Fibroblast of upper back skin (primary cell): Measurements from ENCODE around the gene NXN.
"Not testable (repeated sequence)": the region's sequence is repeated elsewhere in the genome, so short reads cannot be mapped to it uniquely, and the experiment has no call there.

Experiments used
- DNase-seq: peaks from one replicate; pipeline ENCODE4 v3.0.0-alpha.2; 2013

Gene NXN

DNA sequence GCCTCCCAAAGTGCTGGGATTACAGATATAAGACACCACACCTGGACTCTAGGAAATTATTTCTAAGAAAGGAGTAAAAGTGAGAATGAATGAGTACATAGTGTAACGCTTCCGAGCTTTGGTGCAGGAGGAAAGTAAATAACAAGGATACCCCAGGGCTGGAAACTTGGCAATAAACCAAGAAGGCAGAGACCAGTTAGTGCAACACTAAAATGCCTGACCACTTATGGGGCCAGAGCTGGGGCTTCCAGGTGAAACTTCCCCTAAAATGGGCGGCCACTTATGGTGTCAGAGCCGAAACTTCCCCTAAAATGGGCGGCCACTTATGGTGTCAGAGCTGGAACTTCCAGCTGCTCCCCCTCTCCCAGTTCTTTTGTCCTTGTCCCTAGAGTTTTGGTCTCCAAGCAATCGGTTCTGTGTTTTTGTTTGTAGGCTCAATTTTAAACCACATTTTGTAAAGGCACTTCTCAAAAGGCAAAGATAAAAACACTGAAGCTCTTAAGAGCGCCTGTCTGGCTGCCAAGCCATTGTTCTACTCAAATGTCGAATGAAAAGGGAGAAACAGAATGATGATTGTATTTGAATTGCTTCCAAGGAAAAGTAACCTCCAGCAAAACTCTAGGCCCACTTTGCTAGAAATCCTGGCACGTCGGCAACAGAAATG lies 63.9 kb downstream of the NXN start:
- DNase-seq: peak; percentile 83

DNA sequence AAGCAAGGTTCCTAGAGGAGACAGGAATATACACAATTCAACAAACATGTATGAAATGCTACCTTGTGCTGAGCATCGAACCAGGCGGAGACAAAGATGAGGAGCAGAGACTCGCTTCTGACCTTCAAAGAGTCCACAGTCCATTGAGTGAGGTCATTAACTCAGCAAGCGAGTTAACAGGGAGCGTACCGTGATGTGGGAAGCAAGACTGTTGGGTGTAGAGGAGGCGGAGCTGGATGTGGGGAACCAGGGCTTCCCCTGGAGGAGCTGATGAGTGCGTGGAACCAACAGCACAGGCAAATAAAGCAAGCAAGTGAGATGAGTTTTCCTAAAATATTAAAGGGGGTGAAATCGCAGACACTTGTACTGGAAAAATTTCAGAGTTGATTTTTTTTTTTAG lies 65.0 kb downstream of the NXN start:
- no peak for DNase-seq

DNA sequence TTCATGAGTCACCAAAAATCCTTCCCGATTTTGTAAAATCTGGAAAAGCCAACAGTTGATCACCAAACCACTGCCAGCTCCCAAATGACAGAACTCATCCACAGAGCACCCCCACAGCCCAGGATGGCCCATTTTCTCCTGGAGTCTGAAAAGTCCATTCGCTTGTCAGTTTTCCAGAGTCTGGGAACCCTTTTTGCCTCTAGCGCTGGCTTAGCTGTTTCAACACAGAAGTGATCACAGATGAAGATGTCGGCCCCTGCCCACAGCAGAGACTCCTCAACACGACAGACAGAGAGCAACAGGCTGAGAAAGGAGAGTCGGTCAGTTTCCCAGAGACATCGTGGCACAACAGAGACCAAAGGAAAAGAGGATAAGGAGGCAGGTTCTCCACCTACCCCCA lies 66.4 kb downstream of the NXN start:
- no peak for DNase-seq

DNA sequence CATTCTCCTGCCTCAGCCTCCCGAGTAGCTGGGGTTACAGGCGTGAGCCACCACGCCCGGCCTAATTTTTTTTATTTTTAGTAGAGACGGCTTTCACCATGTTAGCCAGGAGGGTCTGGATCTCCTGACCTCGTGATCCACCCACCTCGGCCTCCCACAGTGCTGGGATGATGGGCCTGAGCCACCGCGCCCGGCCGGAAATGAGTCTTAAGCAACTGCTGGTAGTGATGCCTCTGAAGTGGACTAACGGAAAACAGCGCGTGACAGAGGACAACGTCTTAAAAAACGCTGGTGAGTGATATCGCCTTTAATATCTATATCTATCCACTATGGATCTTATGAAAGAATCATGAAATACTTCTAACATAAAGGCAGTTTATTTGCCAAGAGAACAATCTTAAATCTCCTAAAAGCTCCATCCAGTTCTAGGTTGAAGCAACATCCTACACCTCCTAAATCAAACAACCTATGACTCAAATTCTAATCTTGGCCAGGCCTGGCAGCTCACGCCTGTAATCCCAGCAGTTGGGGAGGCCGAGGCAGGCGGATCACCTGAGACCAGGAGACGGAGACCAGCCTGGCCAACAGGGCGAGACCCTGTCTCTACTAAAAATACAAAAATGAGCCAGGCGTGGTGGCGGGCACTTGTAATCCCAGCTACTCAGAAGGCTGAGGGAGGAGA lies 69.8 kb downstream of the NXN start:
- DNase-seq: peak; percentile 74

DNA sequence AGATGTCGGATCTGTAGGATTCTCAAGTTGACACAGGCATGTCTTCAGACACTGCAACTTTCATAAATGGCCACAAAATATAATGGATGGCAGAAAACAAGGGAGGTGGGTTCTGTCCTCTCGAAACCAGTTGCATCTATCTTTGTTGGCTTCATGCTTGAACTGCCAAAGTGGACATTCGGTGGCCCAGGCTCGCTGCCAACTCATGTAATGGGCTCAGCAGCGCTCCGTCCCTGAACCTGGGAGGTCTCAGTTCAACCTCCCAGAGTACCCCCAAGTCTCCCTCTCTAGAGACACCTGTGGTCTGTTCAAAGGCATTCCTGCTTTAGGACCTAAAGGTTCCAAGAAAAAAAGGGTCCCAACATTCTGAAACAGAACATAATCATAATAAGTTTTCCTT lies 71.9 kb downstream of the NXN start:
- DNase-seq: no peak

DNA sequence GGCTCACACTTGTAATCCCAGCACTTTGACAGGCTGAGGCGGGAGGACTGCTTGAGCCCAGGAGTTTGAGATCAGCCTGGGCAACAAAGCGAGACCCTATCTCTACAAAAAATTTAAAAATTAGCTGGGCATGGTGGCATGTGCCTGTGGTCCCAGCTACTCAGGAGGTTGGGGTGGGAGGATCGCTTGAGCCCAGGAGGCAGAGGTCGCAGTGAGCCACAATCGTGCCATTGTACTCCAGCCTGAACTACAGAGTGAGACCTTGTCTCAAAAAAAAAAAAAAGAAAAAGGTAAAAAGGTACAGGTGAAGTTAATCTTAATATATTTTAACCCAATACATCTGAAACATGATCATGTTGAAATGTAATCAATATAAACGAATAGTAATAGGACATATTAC lies 73.9 kb downstream of the NXN start:
- DNase-seq: not testable (repeated sequence)

DNA sequence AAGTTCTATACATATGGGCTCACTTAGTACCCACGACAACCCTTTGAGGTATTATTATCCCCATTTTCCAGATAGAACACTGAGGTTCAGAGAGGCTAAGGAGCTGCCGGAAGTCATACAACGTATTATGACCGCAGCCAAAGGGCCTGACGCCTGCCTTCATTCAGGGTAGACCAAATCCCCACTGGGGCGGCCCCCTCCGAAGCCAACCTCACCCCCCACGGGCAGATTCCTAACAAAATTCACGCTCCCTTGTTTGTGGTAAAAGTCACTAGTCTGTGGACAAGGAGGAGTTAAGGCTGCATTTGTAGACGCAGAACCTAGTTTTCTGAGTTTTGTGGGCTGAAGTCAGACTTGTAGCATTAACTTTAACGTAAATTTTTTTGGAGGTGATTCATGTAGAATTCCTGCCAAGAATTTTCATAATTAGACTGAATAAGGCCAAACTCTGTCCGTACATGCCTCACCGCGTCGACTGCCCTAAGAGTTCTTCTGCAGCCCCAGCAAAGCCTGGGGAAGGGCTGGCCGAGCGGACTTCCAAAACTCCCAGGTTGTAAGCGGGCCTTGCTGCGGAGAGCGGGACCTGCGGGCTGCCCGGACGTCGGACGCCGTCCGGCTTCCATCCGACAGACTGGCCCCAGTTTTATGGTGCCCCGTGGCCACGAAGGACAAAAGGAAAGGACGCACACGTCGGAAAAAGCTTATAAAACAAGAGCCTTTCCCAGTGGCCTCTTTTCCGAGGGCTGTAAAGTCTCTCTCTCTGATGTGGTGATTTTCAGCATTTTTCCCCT lies 75.7 kb downstream of the NXN start:
- peak; percentile 98 for DNase-seq

DNA sequence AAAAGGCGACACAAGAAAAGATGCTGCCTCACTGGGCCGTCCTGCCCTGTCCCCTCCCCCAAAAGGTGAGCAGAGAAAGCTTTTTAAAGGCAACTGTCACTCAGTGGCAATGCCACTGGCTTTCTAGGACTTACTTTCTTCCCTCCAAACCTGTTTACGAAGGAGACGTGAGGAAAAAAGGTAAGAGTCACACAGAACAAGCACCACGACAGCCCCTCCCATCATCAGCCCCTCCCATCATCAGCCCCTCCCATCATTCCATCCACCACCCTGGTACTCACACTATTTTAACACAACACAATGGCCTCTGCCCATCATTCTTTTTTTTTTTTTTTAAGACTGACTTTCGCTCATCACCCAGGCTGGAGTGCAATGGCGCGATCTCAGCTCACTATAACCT lies 77.1 kb downstream of the NXN start:
- no peak for DNase-seq

DNA sequence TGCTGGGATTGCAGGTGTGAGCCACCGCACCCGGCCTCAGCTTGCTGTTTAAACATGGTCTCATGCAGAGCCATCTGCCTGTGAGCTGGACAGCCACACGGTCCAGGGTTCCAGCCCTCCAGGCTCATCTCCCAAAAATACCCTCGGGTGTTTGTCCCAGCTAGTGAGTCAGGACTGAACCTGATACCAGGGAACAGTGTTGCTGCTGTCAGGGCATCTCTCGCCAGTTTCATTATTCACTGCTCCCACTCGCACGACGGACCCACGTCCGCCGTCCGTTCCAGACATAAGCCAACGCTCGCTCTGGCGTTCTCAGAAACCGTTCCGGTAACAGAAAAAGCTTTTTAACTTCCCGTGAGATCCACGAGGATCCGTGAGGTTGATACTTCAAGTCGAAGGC lies 77.6 kb downstream of the NXN start:
- no peak for DNase-seq

DNA sequence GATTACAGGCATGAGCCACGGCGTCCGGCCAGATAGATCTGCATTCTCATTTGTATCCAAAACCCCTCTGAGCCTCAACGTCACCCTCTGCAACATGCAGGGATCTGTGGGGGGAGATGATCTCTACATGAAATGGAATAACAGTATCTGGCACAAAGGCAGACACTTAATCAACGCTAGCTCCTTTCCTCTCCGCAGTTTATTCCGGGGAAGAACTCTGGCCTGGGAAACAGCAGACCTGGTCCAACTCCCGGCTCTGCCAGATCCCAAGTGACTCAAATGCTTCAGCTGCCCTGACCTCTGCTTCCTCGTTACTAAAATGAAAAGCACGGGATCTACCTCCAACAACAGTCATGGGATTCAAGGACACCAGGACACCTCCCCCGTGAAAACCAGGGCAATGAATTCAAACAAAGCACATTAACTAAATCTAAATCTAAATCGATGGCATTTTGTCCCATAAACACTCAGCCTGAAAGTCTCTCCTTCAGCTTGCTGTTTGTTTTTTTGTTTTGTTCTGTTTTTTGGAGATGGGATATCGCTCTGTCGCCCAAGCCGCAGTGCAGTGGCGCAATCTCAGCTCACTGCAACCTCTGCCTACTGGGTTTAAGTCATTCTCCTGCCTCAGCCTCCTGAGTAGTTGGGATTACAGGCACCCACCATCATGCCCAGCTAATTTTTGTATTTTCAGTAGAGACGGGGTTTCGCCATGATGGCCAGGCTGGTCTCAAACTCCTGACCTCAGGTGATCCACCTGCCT lies 78.2 kb downstream of the NXN start:
- DNase-seq: peak; percentile 62

DNA sequence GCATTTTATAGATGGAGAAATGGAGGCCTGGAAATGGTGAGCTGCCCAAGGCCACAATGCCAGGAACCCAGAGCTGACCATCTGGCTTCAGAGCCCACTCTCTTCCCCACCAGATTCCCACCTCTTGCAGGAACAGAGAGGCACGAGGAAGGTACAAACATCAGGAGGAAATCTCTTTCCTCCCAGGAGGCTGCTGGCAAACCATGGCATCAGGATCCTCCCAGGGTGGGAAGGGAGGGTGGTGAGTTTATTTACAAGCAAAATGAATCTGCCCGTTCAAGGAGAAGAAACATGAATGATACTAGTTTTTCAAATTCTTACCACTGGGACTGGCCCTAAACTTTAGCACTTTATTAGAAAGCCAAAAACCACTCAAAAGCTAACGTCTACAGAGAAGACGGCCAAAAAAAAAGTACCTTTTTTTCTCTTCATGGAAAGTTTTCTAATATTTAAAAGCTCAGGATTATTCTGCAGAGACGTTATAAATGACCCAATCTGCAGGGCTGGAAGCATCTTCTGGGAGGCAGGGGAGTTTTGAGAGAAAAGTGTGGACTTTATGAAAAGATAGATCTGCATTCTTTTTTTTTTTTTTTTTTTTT lies 79.1 kb downstream of the NXN start:
- DNase-seq: no peak

DNA sequence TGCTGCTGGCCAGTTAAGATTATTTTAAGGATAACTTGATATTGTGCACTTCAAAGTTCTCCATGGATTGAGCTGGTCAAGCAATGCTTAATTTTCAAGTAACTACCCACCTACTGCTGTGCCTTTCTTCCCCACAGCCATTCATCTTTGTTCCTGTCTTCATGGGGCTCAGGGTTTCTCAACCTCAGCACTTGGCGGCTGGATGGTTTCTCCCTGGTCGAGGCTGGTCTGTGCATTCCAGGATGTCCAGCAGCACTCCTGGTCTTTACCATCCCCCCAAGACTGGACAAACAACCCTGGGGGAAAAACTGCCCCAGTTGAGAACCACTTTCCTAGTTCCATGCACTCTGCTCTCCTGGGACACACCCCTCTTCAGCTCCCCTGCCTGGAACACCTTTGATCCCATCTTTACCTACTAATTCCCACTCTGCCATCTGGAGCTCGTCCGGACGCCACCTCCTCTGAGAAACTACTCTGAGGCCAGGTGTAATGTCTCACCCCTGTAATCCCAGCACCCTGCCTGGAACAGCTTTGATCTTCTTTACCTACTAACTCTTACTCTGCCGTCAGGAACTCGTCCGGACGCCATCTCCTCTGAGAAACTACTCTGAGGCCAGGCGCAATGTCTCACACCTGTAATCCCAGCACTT lies 81.5 kb downstream of the NXN start:
- DNase-seq: no peak

DNA sequence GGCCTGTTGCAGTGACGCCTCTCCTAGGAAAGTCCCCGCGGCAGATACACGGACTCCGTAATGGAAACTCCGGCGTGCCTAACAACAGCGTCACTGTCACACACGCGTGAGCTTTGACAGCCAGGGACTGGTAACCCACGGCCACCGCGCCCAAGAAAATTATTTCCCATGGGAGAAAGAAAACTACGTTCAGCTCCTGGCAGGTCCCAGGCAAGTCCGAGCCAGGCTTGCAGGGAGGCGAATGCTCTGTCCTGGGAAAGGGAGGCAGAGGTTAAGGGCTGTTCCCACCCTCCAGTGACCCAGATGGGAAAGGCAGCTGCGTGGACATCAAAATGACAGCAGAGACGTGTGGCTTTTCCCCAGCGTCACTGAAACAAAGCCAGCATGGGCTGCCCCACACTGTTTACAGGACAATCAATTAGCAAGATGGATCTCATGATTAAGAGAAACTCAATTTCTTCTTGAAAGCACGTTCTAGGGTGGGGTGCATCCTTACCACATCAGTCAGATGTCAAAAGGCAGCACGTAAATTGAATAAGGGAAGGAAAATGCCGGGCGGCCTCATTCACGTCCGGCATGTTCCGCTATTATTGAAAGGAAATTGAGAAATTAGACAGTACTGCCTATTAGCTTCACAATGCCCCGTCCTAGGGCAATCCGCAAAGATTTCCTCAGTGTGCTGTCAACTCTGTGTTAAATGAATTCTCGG lies 82.5 kb downstream of the NXN start:
- DNase-seq: no peak

DNA sequence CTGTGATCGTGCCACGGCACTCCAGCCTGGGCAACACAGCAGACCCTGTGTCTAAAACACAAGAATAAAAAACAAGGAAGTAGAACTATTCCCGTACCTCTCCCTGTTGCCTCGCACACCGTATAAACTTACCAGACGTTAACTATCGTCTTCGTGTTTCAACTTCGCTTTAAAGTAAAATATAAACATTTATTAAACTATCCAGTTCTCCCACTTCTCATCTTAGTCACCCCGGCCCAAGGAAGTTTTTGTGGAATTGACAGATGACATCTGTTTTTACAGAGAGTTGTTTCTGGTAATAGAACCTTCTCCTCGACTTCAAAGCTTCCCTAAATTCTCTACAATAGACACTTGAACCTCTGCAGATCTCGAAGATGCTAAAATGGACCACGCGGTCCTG lies 83.1 kb downstream of the NXN start:
- DNase-seq: no peak

DNA sequence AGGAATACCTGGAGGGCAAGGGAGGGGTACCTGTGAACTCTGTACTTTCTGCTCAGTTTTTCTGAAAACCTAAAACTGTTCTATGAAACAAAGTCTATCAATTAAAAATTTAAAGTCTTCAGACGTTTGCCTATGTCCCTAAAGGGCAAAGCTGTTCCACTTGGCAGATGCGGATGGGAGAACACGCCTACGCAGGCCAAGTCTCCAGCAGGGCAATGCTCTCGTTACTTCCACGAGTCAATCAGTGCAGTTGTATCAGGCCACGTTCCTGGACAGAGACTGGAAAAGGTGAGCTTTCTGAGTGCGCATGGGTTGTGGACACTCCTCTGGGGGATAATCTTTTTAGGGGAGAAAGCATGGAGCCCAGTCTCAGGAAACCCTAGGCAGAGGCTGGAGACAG lies 86.6 kb downstream of the NXN start:
- DNase-seq: no peak

DNA sequence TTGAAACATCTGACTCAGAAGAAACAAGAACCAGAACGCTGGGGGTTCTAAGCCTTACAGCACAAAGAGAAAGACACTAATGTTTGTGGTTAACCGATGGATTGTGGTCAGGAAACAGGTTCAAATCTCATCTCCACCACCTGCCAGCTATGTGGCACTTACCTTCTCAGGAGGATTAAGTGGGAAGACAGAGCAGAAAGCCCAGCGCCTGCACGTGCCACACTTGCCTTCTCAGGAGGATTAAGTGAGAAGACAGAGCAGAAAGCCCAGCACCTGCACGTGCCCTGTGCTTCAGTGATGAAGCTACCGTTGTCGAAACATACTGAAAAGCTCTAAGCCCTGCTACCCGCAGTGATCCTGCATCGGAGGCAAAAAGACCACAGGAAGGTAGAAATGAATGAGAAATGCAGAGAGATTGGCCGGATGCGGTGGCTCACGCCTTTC lies 90.6 kb downstream of the NXN start:
- DNase-seq: no peak

DNA sequence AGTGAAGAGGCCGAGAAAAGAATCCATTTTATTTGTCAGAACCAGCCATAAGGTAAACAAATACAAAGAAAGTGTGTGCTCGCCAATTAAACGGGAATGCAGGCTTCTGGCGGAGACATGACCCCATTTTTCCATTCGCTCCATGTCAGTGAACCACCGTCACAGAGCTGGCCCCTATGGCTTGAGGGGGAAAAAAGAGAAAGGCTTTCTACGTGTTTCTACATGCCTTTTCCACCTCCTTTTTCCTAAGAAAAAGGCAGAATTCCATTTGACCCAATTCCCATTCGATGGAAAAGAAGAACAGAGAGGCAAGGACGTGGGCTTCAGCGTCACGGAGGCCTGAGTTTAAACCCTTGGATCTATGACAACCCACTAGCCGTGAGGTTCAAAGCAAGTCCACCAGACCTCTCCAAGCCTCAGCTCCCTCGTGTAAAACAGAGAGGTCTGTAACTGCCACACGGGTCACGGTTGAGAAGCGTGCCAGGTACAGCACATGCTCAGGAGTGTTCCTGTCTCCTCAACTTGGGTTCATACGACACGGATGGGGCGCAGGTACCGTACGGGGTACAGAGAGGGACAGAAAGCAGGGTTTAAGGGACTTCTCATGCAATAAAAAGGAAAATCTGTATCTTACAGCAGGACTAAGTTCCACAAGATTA lies 91.9 kb downstream of the NXN start:
- DNase-seq: no peak

DNA sequence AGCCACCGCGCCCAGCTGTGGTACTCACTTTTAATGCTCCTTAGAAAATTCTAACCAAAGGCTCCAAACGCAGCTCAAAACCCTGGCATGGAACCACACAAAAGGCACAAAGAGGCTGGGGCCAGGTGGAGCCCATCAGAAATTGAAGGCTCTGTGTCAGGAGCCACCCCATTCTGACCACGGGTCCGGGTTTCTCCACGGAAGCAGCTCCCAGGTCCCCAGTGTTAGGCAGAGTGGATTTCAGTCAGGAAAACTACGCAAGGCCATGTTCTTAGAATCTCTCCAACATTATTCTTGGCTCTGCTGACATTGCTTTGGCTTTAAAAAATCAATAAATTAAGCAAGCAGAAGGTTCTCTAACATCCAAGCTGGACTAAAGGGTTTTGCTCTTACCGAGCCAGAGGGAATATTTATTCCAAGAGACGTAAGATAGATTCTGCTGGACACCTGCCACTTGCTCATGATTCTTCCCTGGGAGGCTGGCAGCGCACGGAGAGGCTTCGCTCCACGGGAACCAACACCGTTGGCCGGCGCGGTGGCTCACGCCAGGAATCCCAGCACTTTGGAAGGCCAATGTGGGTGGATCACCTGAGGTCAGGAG lies 93.5 kb downstream of the NXN start:
- DNase-seq: peak; percentile 36

DNA sequence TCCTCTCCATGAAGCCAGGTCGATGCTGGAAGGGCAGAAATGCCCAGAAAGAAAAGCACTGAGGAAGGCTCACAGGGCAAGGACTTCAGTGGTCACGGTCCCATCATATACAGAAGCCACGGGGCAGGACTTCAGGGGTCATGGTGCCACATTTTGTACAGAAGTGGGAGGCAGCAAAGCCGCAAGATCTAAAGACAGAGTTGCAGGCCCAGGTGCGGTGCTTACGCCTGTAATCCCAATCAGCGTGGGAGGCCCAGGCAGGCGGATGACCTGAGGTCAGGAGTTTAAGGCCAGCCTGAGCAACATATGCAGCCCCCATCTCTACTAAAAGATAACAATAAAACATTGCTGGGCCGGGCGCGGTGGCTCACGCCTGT lies 96.0 kb downstream of the NXN start:
- DNase-seq: no peak

DNA sequence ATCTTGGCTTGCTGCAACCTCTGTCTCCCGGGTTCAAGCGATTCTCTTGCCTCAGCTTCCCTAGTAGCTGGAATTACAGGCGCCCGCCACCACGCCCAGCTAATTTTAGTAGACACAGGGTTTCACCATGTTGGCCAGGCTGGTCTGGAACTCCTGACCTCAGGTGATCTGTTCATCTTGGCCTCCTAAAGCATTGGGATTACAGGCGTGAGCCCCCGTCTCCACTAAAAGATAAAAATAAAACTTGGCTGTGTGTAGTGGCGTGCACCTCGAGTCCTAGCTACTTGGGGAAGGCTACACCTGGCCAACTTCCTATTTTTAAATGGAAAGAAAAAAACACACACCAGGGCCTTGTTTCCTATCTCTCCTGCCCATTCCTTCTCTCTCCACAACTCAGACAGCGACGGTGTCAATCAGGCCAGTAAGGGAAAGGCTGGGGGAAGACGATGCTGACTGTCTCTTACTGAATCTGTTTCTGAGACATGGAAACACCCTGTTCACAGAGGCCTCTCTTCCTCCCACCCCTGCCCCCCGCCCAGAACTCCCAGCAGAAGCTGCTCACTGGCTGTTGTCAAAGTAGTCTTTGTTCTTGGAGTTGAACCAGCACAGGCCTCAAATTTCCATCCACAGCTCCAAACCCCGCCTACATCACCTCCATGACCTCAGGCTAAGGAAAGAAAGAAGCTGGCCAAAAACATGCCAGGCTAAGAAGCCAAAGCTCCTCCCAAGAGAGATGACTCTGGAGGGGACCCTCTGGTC lies 96.6 kb downstream of the NXN start:
- DNase-seq: peak; percentile 59
